ENCODE data around the gene COBL. TPM values are rescaled to one million over a fixed set of nuclear protein-coding genes. Genes with fewer than 3 reads are reported as not detected.

The COBL gene
- total RNA-seq, 2 experiments from 2014 or later, result not detected

DNA sequence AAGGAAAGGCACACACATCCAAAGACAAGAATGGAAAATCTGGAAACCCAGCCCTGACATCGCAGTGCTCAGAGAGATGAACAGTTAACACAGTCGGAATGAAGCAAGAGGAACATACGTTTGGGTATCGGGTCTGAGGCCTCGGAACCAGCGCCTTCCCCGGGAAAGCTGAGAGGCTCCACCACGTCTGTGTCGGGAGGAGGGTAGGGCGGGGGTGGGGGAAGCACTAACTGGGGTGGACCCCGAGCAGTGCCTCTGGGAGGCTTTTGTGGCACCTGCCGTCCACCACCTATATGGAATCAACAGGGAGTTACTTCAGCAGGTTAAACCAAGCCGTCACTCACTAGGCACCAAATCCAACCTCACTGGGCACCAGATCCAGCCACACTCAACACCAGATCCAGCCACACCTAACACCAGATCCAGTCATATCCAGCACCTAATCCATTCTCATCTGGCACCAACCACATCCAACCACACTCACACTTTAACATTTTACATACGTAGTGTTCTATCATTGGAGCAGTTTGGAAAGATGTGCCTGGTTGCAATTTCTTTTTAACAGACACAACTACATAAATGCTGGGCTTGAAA lies 233.6 kb downstream of the COBL start:
- DNase-seq, result no peak
- no peaks in the 10 kb centered on the region for H3K36me3 Mint-ChIP-seq (ENCODE audit: low read depth)
- no peak overlapping the region for H3K4me3 Mint-ChIP-seq
- no peaks in the 10 kb centered on the region for H3K9me3 Mint-ChIP-seq (ENCODE audit: low read depth)
- ATAC-seq, result no peak
- CTCF ChIA-PET, result interaction anchor here (1.0 kb wide), 1 partner anchor 13 kb away, joined by 3 read pairs; no protein-coding TSS in a partner anchor
- POLR2A ChIA-PET, result no interaction called here
- H3K27ac Mint-ChIP-seq, result no peak overlapping the region
- no peaks in the 10 kb centered on the region for H3K27me3 Mint-ChIP-seq
- intact Hi-C loops (cut with DNase I, micrococcal nuclease), result no loop called here
- no peaks in the 10 kb centered on the region for H3K4me1 Mint-ChIP-seq

DNA sequence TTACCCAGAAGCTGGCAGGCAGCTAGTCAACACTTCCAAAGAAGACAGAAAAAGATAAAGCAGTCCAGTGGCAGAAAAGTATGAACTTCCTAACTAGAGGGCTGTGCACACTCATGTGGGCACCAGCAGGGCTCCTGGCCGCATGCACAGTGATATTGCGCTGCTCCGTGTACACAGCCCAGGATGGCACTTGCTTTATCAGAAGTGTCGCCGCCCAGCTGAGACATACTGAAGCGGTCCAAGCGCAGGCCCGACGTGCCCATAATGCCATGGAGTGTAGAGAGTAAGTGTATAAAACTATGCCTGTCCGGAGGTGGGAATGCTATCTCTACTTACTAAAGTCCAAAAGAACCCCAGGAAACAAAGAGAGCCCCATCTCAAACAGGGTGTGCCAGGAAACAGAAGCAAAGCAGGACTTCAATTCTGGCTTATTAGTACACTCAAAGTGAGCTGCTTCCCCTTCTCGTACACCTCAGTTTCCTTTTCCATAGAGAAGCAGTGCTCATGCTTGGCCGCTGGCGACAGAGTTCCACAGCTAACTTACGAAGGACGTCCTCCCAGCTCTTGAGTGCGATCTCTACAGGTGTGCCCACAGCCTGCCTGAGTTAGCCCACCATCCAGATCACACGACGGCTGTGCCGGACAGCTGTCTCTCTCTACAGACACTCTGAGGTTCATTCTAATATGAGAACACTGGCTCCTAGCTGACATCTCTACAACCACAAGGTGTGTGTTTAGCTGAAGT lies 234.3 kb downstream of the COBL start:
- CTCF ChIA-PET, result interaction anchor here (1.0 kb wide), 1 partner anchor 12 kb away, joined by 3 read pairs; no protein-coding TSS in a partner anchor
- no peak overlapping the region for H3K4me3 Mint-ChIP-seq
- H3K9me3 Mint-ChIP-seq (ENCODE audit: low read depth), result no peaks in the 10 kb centered on the region
- intact Hi-C loops (cut with DNase I, micrococcal nuclease), result no loop called here
- no peaks in the 10 kb centered on the region for H3K4me1 Mint-ChIP-seq
- no peak for ATAC-seq
- H3K27me3 Mint-ChIP-seq, result no peaks in the 10 kb centered on the region
- DNase-seq, result no peak
- H3K27ac Mint-ChIP-seq, result no peak overlapping the region
- H3K36me3 Mint-ChIP-seq (ENCODE audit: low read depth), result no peaks in the 10 kb centered on the region
- POLR2A ChIA-PET, result no interaction called here

DNA sequence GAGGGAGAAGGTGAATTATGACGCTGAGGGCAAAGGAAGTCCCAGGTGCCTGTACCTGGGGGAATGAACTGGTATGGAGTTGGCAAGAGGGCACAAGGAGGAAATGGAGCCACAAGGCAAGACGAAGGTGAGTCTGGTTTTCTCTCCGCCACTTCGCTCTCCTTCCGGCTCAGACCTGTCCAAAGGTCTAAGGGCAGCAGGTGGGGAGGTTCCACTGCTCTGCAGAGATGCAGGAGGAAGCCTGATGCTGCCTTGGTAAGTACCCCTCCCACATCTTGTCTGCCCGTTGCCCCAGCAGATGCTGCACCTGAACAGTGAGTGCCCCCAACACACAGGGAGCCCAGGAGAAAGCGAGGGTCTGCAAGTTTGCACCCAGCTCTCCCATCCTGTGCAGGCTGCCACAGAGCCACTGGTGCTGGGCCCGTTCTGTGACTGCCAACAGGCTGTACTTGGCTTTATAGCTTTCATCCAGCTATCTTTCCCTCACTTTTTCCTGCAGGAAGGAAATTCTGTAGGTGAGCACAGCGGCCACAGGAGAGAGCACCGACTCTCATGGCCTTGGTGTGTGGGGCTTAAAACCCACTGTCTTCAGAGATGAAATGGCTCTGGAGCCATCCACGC lies 235.2 kb downstream of the COBL start:
- ChIA-PET CTCF (no interaction called here), POLR2A (no interaction called here)
- intact Hi-C loops (cut with DNase I, micrococcal nuclease), result no loop called here
- DNase-seq, result no peak
- no peak overlapping the region for H3K4me3 Mint-ChIP-seq
- H3K4me1 Mint-ChIP-seq, result no peaks in the 10 kb centered on the region
- ATAC-seq, result no peak
- H3K27ac Mint-ChIP-seq, result no peak overlapping the region
- H3K27me3 Mint-ChIP-seq, result no peaks in the 10 kb centered on the region
- no peaks in the 10 kb centered on the region for H3K36me3 Mint-ChIP-seq (ENCODE audit: low read depth)
- no peaks in the 10 kb centered on the region for H3K9me3 Mint-ChIP-seq (ENCODE audit: low read depth)

DNA sequence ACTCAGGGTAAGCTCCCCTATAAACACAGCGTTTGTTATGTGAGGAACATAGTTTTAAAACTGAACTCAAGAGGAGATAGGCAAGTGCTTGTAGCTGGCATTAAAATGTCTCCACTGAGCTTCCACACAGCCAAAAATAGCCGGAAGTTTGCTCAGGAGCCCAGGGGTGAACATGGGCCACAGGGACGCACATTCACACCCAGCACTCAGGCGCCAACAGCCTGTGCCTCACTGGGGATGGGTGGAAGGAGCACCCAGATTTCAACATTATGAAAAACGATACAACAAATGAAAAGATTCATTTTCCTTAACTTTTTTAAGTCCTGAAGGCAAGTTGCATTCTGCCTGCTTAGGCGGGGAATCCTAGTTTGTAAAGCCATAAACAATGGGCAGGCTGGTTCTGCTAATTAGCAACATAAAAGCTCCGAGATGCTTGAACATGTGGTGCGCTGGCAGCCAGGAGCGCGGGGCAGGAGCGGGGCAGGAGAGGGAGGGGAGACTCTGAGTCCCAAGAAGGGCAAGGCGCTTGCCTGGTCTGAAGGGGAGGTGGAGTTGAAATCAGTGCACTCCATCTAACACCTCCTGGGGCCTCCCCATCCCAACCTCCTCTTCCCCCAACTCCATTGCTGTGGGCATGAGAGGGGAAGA lies 235.9 kb downstream of the COBL start:
- Mint-ChIP-seq H3K9me3 (ENCODE audit: low read depth) (no peaks in the 10 kb centered on the region), H3K27ac (no peak overlapping the region), H3K27me3 (no peaks in the 10 kb centered on the region), H3K4me1 (peaks cover 2% of the 10 kb centered on the region), H3K36me3 (ENCODE audit: low read depth) (no peaks in the 10 kb centered on the region), H3K4me3 (no peak overlapping the region)
- no peak for ATAC-seq
- ChIA-PET CTCF (no interaction called here), POLR2A (no interaction called here)
- DNase-seq, result no peak
- intact Hi-C loops (cut with DNase I, micrococcal nuclease), result no loop called here

DNA sequence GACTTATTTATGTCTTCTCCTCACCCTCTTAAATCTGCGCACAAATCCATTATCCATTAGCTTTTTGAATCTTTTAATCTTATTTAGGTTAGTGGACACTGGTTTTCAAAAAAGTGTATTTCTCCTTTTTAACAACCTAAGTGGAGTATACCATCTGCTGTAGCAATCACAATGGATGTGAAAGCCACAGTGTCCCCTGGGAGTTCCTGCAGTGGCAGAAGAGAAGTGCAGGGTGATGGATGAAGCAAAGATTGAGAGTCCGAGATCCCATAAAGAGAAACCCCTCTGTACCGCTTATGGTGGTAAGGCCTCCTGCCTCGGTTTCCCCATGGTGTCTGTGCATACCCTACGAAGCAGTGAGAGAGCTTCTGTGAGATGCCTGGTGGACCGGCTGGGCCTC lies 236.4 kb downstream of the COBL start:
- POLR2A ChIA-PET, result no interaction called here
- Mint-ChIP-seq H3K4me1 (peaks cover 3% of the 10 kb centered on the region), H3K9me3 (ENCODE audit: low read depth) (no peaks in the 10 kb centered on the region), H3K27ac (no peak overlapping the region), H3K27me3 (no peaks in the 10 kb centered on the region), H3K4me3 (no peak overlapping the region), H3K36me3 (ENCODE audit: low read depth) (no peaks in the 10 kb centered on the region)
- intact Hi-C loops (cut with DNase I, micrococcal nuclease), result no loop called here
- ATAC-seq (no peak), DNase-seq (no peak)
- CTCF ChIA-PET, result no interaction called here

DNA sequence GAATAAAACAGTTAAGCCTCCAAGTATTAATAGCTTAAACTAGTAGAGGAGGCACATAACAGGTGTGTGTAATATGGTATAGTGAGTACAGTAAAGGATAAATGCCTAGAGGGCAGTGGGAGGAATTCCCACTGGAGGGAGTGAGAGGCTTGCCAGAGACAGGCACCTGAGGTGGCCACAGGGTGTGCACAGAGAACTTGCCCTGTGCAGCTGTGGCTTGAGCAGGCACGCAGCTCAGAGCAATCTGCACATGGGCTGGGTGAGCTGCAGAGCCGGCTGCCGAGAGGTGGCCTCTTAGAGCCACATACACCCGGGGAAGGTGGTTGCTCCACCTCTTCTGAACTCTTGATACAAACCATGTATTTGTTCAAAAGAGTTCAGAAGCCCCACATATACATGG lies 237.1 kb downstream of the COBL start:
- intact Hi-C loops (cut with DNase I, micrococcal nuclease), result no loop called here

DNA sequence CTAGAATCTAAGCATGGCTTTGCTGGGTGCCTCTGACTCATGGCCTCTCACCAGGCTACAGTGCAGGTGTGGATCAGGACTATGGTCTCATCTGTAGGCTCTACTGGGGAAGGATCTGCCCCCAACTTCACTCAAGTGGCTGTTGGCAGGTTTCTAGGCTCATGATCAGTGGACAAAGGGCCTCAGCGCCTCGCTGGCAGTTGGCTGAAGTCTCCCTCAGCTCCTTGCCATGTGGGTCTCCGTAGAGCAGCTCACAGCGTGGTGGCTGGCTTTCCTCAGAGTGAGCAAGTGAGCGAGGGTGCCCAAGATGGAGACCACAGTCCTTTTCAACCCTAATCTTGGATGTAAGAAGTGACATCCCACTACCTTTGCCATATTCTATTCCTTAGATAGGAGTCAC lies 238.0 kb downstream of the COBL start:
- Mint-ChIP-seq H3K9me3 (ENCODE audit: low read depth) (no peaks in the 10 kb centered on the region), H3K4me1 (peaks cover 3% of the 10 kb centered on the region), H3K27me3 (no peaks in the 10 kb centered on the region), H3K36me3 (ENCODE audit: low read depth) (no peaks in the 10 kb centered on the region), H3K27ac (no peak overlapping the region), H3K4me3 (no peak overlapping the region)
- intact Hi-C loops (cut with DNase I, micrococcal nuclease), result no loop called here
- no peak for DNase-seq
- ChIA-PET POLR2A (no interaction called here), CTCF (no interaction called here)
- ATAC-seq, result no peak

More for the DNA sequence above, 237.1 kb downstream of the COBL start:
- ChIA-PET POLR2A (no interaction called here), CTCF (no interaction called here)
- Mint-ChIP-seq H3K36me3 (ENCODE audit: low read depth) (no peaks in the 10 kb centered on the region), H3K9me3 (ENCODE audit: low read depth) (no peaks in the 10 kb centered on the region), H3K4me3 (no peak overlapping the region), H3K27me3 (no peaks in the 10 kb centered on the region), H3K27ac (no peak overlapping the region), H3K4me1 (peaks cover 3% of the 10 kb centered on the region)
- DNase-seq (no peak), ATAC-seq (no peak)

DNA sequence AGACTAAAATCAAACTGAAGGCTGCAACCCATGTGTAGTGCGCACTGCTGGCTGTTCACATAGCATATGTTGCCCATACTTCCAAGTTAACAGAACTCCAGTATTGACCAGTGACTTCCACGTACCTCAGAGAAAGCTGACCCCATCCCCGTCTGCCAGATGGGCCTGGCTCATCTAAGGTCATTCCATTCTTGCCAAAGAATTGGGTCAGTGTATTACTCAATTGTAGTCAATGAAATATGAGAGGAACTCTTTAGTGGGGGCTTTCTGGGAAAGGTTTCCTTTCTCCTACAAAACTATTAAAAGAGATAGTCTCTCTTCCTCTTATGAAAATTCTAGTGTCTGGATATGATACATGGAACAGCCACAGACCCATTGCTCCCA lies 238.6 kb downstream of the COBL start:
- no peak overlapping the region for H3K27ac Mint-ChIP-seq
- H3K9me3 Mint-ChIP-seq (ENCODE audit: low read depth), result no peaks in the 10 kb centered on the region
- ATAC-seq, result no peak
- no peaks in the 10 kb centered on the region for H3K36me3 Mint-ChIP-seq (ENCODE audit: low read depth)
- POLR2A ChIA-PET, result no interaction called here
- intact Hi-C loops (cut with DNase I, micrococcal nuclease), result no loop called here
- CTCF ChIA-PET, result no interaction called here
- H3K4me1 Mint-ChIP-seq, result peaks cover 3% of the 10 kb centered on the region
- H3K4me3 Mint-ChIP-seq, result no peak overlapping the region
- DNase-seq, result no peak
- H3K27me3 Mint-ChIP-seq, result no peaks in the 10 kb centered on the region

DNA sequence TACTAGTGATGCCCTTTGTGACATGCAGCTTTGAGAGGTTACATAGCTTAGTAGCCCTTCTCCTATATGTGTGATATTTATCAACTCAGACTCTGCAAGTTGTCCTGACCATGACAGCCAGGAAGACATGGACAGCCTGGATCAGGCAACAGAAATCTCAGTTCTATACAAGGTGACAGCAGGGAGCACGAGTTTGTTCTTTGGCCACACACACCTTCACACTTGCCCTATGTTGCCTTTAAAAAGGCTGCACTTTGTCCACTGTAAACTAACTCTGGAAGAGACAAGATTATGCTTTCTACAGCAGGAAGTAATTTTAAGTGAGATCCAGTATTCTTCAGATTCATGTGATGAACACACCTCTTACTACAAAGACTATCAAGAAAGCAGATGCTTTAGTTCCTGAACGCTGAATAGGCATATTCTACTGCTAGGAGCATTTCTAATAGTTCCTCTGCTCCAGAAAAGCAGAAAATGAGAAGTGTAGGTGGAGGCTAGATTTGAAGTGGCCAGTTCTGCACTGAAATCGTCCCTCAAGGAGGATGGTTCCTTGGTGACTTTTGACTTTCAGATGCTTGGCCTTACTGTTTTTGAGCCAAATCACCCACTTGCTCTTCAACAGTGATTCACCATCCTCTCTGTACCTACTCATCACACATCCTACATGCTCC lies 239.2 kb downstream of the COBL start:
- Mint-ChIP-seq H3K27me3 (no peaks in the 10 kb centered on the region), H3K4me3 (no peak overlapping the region), H3K27ac (no peak overlapping the region), H3K4me1 (peaks cover 3% of the 10 kb centered on the region), H3K9me3 (ENCODE audit: low read depth) (no peaks in the 10 kb centered on the region), H3K36me3 (ENCODE audit: low read depth) (no peaks in the 10 kb centered on the region)
- ATAC-seq, result no peak
- intact Hi-C loops (cut with DNase I, micrococcal nuclease), result no loop called here
- ChIA-PET CTCF (no interaction called here), POLR2A (interaction anchor here (0.5 kb wide), 1 partner anchor 202 kb away, joined by 3 read pairs; no protein-coding TSS in a partner anchor)
- no peak for DNase-seq

DNA sequence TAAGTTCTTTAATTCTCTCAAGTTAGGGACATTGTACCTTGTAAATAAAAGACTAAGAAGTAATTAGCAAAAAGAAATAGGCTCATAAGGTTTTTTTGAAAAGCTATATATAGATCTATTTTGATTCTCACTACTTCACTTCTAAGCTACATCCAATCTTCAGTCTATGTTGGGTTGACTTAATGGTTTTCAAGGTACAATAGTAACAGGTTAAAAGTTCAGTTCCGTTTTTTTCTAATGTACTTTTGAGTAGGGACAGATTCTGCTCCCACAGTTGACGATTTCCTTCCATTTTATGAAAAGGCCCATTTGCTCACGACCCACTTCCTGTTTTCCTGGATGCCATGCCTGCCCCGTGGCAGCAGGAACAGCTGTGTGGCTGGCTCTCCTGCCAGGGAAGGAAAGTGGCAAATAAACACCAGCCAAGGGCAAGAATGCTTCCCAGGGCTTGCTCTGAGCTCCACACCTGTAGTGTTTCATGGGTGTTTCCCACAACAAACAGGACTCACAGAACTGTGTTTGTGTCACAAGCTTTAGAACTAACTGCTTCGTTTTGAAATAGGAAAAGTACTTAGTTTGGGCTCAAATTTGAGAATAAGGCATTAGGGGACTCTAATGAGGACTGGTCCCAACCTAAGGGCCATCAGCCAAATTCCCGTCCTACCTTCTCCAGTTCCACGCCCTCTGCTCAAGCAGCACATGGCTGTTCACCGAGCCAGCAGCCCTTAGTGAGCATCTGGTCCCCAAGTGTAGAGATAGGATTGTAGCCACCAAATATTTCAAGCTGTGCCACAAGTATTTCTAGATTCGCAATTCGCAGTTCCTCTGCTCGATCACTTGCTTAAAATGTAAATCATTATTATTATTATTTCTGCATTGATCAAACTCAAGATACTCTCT lies 240.7 kb downstream of the COBL start:
- Mint-ChIP-seq H3K4me3 (no peak overlapping the region), H3K27ac (no peak overlapping the region), H3K27me3 (no peaks in the 10 kb centered on the region), H3K4me1 (peaks cover 3% of the 10 kb centered on the region), H3K36me3 (ENCODE audit: low read depth) (no peaks in the 10 kb centered on the region), H3K9me3 (ENCODE audit: low read depth) (no peaks in the 10 kb centered on the region)
- no peak for DNase-seq
- POLR2A ChIA-PET, result interaction anchor here (0.6 kb wide), 1 partner anchor 72 kb away, joined by 3 read pairs; no protein-coding TSS in a partner anchor
- intact Hi-C loops (cut with DNase I, micrococcal nuclease), result no loop called here
- CTCF ChIA-PET, result interaction anchor here (0.8 to 1.6 kb wide), 3 partner anchors 65 to 983 kb away, joined by 3 to 7 read pairs (median 4); no protein-coding TSS in a partner anchor
- ATAC-seq, result no peak

DNA sequence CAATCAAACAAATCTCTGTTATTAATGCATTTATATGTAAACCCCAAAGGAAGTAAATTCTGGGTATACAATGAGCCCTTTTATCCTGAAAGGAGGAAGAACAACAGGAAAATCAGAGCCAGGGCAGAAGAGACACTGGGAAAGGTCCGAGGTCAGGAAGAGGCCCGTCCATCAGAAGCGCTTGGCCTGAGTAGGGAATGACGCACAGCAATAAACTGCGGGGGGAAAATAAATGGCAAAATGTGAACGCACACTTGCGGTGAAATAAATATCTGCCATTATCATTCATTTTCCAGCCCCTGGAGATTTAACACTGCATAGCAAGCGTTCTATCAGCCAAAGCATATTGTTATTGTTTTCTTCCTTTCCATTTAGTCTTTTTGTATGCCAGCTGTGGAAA lies 243.4 kb downstream of the COBL start:
- no peak for DNase-seq
- Mint-ChIP-seq H3K36me3 (ENCODE audit: low read depth) (no peaks in the 10 kb centered on the region), H3K9me3 (ENCODE audit: low read depth) (no peaks in the 10 kb centered on the region), H3K4me1 (peaks cover 3% of the 10 kb centered on the region), H3K4me3 (no peak overlapping the region), H3K27me3 (no peaks in the 10 kb centered on the region), H3K27ac (no peak overlapping the region)
- CTCF ChIA-PET, result no interaction called here
- no peak for ATAC-seq
- intact Hi-C loops (cut with DNase I, micrococcal nuclease), result no loop called here
- POLR2A ChIA-PET, result no interaction called here

Measured in activated CD4-positive, alpha-beta T cell treated with anti-CD3 and anti-CD28 coated beads for 36 hours (primary cell).